ENCODE results near the gene IVD.

IVD gene

DNA sequence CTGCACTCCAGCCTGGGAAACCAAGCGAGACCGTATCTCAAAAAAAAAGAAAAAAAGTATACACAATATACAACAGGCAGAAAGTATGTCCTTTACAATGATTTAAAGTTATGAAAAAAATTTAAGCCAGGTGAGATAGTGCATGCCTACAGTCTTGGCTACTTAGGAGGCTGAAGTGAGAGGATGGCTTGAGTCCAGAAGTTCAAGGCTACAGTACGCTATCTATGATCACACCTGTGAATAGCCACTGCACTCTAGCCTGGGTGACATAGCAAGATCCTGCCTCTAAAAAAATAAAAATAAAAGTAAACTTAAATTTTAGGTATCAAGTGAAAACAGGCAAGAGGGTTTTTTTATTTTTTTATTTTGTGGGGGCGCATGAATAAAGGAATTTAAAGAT is 26.2 kb upstream of the IVD start:
- no peak for DNase-seq

DNA sequence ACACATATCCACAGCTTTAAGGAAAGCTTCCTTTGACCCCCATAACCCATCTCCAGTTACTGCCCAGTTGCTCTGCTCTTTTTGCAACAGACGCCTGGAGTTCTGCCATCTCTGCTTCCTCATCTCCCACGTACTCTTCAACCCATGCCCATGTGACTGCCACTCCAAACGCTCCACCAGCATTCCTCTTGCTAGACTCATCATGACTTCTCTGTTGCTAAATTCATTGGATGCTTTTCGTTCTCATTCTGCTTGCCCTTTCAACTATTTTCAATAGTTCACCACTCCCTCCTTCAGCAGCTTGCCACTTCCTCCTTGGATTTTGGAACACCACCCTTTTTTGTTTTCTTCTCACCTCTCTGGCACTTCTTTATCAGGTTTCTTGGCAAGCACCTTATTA is 25.7 kb upstream of the IVD start:
- no peak for DNase-seq

DNA sequence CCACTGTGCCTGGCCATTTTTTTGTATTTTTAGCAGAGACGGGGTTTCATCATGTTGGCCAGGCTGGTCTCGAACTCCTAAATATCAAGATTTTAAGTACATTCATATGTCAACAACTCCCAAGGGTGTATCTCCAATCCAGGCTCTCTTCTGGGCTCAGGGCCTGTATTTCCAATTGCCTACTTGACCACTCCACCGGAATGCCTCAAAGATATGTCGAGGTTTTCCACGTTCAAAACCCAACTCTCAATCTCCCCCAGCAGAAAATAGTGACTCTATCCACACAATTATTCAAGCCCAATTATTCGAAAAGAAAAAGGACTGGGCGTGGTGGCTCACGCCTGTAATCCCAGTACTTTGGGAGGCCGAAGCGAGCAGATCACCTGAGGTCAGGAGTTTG is 25.0 kb upstream of the IVD start:
- DNase-seq, result no peak

DNA sequence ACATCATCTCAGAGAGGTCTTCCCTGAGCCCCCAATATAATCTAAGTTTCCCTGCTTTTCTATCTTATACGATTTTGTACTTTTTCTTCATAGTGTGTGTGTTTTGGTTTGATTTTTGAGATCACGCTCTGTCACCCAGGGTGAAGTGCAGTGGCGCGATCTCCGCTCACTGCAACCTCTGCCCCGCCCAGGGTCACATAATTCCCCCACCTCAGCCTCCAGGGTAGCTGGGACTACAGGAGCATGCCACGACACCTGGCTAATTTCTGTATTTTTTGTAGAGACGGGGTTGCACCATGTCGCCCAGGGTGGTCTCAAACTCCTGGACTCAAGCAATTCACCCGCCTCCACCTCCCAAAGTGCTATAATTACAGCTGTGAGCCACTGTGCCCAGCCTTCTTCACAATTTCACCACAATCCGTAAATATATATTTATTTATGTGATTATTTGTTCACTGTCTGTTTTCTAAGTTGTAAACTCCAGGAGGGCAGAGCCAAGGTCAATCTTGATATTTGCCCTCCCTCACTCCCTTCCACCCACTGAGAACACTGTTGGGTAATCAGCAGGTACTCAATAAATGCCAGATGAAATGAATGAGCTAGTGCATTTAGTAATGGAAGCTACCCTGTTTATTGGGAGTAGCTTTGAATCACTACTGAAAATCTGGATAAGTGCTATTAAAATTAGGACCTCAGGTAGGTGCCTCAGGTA is 23.6 kb upstream of the IVD start:
- DNase-seq, result no peak

DNA sequence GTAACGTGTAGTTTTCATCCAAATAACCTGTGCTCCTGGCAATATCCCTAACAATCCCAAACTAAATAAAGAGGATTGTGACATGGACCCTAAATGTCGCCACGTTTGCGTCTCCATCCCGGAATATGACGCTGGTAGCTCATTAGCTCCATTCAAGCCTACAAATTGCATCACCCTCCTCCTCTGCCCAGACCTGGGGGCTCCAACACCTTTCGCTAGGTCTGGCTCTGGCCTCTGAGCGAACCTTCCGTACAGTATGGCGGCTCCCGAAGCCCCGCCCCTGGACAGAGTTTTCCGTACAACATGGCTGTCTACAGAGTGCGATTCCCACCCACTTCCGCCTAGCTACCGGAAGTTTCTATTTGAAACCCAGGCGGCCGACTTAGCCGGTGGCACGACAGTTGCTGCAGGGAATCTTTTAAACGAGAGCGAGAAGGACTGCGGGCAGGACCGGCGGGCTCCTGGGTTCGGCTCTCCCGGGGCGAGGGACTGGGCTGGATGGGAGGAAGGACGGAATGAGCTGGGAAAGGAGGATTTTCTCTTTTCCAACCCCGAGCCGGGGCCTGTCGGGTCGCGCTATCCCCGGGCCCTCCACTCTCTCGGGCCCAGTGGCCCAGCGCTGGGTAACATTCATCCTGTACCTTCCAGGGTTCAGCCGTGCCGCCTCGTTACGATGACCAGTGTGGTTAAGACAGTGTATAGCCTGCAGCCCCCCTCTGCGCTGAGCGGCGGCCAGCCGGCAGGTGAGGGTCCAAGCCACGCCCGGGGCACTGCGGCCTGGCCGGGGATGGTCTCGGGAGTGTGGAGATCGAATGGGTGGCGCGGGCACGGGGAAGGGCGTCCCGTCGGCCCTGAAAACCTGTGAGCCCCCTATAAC is 22.8 kb upstream of the IVD start, which contains the start of gene KNSTRN:
KNSTRN (plus strand) TSS at position 142 of the 877 bp plus-strand sequence; CDS start at position 257, 115 bp downstream.
- peak; percentile 80 to 91 (median 88) for DNase-seq

DNA sequence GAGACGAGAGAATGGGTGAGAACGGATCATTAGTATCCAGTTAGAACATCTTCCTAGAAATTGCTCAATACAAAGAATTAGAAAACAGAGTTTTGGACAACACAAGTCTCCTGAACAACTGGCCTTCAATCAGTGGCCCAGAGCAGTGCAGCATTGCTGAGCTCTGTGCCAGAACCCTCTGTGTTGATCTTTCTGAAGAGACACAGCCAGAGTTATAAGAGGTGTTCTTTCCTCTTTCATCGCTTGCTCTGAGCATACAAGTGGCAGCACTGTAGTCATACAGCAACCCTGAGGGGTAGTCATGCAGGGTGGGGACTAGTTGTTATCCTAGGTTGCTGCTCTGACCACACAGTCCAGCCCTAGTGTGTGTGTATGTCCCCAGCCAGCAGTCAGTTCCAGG is 19.1 kb upstream of the IVD start:
- no peak for DNase-seq

DNA sequence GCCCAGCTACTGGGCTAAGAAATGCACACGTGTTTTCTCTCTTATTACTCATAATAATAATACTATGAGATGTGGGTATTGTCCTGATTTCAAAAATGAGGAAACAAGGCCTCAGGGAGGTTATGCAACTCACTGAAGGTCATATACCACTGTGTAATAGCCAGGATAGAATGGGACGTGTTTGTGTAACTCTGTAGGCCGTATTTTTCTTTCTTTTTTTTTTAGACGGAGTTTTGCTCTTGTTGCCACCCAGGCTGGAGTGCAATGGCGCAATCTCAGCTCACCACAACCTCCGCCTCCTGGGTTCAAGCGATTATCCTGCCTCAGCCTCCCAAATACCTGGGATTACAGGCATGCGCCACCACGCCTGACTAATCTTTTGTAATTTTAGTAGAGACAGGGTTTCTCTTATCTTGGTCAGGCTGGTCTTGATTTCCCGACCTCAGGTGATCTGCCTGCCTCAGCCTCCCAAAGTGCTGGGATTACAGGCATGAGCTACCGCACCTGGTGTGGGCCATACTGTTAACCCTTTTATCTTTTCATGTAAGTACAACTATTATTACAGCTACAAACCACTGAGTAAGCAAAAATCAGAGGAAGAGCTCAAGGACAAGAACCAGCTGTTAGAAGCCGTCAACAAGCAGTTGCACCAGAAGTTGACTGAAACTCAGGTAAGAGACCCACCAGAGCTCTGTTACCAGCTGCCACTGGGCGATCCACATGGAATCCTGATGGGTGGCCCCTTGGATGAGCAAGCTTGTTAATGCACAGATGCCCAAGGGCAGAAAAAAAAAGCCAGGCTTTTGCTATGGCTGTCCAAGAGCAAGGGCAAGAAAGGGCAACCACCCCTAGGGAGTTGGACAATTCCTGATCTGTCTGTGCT is 16.4 kb upstream of the IVD start:
- no peak for DNase-seq

DNA sequence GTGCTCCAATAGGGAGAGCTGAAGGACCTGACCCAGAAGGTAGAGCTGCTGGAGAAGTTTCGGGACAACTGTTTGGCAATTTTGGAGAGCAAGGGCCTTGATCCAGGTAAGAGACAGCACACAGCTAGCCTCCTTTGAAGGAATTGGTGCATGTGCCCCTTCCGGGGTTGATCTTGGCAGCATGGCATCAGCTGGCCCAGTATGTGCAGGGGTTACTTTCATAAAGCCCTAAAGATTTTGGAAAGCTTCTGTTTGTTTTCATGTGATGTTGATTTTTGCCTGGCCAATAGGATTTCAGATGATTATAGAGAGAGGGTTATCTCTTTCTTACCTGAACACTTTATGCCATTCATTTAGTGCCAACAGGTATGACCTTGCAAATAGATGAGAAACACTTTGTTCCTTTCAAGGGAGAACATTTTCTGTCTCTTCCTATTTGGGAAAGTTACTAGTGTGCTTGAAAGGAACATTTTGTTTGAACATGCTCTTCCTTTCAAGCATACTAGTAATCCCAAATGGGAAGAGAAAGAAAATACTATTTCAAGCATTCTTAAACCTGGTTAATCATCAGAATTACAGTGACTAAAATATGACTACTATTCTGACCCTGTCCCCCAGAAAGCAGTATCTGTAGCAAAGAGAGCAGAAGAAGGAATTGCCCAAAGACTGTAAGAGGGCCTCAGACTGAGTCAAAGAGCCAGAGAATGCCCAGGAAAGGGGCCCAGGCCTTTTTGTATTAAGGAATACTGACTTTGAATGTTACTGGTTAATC is 15.6 kb upstream of the IVD start:
- DNase-seq, result no peak

DNA sequence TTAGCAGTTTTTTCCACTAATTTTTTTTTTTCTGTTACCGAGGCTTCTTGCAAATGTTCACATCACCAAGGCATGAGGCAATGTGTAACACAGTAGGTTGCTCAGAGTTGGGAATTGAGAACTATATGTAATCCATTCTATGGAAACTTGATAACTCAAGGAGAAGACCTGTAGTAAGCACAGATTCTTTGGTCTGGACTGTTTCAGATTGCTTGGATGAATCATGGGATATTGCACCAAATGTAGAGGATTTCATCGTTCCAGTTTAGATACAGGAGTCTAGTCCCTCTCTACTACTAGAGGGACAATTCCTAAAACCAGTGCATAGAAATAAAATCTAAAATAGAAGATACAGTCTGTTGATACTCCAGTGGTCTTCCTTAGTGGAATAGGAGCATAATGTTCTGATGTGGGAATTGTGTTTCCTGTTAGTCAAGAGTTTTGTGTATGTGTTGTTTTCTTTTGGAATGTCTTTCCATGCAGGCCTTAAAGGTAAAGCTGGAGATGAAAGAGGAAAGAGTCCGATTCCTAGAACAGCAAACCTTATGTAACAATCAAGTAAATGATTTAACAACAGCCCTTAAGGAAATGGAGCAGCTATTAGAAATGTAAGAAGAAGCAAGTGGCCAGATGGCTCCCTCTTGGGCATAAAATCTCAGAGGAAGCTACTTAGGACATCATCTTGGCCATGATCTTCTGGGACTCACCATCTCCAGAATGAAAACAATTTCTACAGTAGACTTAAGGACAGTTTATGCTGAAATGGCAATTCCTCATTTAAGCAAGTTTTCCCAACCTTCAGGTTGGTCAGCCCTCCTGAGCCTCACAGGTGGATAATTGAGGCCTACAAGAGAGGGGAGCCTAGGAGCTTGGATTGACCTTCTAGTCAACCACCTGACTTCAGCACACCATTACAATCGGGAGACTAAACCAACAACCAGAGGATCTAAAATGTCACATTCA is 12.3 kb upstream of the IVD start:
- DNase-seq, result no peak

DNA sequence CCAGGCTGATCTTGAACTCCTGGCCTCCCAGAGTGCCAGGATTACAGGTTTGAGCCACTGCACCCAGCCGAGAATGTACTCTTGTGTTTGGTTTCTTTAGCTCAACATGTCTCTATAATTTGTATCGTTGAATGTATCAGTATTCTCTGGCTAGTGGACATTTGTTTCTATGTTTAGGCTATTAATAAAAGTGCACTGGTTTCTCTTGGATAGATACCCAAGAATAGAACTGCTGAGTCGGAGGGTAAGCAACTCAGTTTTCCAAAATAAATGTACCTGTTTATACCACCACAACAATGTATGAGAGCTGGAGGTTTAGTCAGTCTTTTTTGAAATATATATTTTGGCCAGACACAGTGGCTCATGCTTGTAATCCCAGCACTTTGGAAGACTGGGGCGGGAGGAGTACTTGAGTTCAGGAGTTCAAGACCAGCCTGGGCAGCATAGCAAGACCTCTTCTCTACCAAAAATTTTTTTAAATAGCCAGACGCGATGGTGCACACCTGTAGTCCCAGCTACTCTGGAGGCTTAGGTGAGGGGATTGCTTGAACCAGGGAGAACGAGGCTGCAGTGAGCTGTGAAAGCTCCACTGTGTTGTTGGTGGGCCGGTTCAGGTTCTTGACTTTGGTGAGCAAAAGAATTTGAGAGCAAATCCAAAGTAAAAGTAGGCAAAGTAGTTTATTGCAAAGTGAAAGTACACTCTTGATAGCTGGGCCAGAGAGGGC is 7.7 kb upstream of the IVD start:
- no peak for DNase-seq

DNA sequence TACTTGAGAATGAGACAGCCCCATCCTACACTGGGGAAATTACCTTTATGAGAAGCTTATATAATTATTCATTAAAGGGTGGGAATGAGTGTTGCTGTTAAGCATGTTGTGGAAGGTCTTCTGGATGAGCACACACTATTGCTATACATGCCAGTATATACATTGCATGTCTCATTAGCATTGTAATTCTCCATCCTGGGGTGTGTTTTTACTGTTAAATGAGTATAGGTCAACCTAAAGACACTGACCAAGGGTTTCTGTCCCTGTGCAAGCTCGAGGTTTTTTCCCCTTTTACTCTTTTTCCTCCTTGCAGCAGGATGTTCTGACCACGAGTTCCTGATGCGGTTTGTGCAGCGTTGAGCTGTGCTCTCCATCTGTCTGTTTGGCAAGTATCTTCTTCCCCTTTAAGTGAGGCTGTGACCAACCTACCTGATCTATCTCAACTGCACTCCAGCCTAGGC is 7.2 kb upstream of the IVD start:
- no peak for DNase-seq

DNA sequence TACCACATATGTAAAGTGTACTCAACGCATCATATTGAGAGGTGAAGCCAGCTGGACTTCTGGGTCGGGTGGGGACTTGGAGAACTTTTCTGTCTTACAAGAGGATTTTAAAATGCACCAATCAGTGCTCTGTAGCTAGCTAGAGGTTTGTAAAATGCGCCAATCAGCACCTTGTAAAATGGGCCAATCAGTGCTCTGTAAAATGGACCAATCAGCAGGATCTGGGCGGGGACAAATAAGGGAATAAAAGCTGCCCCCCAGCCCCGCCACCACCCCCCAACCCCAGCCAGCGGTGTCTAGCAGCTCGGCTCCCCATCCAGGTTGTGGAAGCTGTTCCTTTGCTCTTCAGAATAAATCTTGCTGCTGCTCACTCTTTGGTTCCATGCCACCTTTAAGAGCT is 6.2 kb upstream of the IVD start:
- DNase-seq, result no peak

DNA sequence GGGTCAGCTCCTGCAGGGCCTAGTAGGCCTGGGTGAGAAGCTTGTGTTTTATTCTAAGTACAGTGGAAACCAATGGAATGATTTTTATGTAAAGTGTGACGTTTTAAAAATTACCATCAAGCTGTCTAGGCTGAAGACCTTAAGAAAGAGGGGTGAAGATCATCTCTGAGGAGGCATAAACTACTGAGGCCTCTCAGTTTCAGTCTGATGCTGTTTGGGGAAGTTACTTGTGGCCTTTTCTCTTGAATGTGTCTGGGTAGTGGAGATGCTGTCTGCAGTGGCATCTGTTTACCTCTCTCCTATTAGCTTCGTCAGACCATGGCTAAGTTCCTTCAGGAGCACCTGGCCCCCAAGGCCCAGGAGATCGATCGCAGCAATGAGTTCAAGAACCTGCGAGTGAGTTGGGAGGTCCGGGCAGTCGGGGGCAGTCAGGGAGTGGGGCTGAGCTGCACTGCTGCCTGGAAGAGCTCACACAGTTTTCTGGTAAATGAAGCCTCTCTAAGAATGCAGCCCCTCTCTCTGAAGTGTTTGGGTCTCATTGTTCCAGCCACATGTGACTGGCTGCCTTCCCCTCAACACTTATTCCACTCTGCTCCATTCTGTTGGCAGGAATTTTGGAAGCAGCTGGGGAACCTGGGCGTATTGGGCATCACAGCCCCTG is 1.9 kb downstream of the IVD start:
- DNase-seq, result no peak

DNA sequence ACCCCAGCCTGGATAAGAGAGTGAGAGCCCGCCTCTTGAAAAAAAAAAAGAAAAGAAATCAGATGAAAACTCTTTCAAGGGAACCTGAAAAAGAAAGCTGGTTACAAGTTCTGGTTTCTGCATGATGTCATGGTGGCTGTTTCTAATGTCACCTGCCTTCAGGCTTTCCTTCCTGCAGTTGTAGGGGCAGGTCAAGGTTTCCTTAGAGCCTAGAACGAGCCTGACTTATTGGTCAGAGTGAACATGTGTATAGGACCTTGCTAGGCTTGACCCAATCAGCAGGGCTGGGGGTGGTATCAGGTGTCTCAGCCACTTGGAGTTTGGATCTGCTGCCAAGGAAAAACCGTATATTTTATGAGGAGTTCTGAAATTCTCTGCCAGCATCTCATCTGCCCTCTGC is 3.8 kb downstream of the IVD start:
- no peak for DNase-seq

DNA sequence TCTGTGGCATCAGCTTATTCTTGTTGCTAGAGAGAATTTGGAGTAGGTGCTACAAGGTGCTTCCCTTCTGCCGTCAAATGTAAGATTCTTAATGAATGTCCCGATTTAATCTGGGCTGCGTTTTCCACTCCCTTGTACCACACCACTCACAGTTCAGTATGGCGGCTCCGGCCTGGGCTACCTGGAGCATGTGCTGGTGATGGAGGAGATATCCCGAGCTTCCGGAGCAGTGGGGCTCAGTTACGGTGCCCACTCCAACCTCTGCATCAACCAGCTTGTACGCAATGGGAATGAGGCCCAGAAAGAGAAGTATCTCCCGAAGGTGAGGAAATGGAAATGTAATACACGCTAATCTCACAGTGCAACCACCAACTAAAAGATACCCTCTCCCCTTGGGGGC is 4.9 kb downstream of the IVD start:
- no peak for DNase-seq

DNA sequence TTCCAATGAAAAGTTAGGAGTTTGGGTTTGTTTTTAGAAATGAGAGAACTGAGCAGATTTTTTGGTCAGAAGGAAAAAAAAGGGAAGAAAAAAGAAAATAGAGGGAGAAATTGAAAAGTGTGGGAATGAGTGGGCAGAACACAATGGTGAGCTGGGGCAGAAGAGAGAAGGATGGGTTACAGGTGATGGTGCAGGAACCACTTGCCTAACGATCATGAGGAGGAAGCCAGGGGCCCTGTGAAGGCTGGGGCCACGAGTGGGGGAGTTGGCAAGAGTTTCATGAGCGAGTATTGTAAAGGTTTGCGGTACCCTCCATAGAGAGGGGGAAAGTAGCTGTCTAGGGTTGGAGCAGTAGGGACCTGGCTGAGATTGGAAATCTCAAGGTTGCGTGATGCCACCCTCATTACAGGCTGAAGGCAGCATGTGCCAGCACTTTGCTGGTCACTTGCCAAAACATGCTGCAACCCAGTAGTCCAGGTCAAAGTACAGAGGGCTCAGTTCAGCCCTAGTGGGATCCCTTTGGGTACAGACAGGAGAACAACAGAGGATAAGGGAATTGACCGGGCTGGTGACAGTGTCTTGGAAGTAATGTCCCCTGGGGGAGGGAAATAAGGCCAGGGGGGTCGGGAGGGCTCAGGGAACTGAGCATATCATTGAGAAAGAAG is 6.6 kb downstream of the IVD start:
- no peak for DNase-seq

DNA sequence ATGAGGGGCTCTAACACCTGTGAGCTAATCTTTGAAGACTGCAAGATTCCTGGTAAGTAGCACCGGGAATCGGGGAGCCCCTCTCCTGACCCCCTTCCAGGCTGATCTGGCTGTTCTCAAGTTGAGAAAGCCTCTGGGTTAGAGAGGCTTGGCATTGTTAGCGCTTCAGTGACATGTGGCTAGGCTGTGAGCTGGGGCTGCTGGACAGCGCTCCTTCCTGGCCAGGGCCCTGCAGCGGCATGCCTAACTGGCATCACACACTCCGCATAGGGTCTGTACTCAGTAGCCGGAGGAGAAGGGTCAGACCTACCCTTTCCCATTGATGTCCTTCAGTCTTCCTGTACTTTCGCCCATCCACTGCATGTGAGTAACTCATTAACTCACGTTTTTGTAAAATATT is 7.4 kb downstream of the IVD start:
- no peak for DNase-seq

DNA sequence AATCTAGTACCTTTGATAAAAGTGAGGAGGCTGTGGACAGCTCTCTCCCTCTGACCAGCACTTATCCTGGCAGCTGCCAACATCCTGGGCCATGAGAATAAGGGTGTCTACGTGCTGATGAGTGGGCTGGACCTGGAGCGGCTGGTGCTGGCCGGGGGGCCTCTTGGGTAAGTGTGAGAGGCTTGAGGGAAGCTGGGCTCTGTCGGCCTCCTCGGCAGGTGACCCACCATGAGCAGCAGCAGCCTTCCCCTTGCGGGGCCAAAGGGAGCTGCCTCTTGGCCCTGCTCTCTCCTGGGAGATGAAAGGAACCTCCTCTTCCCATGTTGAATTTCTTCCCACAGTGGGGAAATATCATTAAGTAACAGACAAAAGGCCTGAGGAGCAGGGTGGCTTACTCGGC is 9.2 kb downstream of the IVD start:
- no peak for DNase-seq

DNA sequence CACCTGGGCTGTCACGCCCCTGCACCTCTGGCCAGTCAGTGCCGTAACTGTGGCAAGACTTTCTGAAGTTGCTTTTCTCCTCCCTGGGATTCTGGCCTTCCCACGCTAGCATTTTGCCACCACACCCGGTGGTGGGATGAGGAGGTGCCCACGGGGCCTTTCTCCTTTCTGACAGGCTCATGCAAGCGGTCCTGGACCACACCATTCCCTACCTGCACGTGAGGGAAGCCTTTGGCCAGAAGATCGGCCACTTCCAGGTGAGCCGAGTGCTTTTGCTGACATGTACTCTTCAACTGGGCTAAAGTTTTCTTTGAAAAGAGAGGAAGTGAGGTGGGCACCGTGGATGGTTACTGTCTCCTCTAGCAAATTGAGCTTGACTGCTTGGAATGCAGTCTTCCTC is 9.6 kb downstream of the IVD start:
- DNase-seq, result no peak

Measured in stimulated activated naive CD4-positive, alpha-beta T cell (primary cell).